LNCAP (cell line): ENCODE results near the gene TECPR1.

Experiments
- TF ChIP-seq, protein P1 (sequence below): fragments of 450-650 bp; IDR thresholded peaks from 2 replicates; pipeline ENCODE4 v1.5.1; 2017; ENCODE audit warnings: mild to moderate bottlenecking

The TECPR1 gene, protein sequence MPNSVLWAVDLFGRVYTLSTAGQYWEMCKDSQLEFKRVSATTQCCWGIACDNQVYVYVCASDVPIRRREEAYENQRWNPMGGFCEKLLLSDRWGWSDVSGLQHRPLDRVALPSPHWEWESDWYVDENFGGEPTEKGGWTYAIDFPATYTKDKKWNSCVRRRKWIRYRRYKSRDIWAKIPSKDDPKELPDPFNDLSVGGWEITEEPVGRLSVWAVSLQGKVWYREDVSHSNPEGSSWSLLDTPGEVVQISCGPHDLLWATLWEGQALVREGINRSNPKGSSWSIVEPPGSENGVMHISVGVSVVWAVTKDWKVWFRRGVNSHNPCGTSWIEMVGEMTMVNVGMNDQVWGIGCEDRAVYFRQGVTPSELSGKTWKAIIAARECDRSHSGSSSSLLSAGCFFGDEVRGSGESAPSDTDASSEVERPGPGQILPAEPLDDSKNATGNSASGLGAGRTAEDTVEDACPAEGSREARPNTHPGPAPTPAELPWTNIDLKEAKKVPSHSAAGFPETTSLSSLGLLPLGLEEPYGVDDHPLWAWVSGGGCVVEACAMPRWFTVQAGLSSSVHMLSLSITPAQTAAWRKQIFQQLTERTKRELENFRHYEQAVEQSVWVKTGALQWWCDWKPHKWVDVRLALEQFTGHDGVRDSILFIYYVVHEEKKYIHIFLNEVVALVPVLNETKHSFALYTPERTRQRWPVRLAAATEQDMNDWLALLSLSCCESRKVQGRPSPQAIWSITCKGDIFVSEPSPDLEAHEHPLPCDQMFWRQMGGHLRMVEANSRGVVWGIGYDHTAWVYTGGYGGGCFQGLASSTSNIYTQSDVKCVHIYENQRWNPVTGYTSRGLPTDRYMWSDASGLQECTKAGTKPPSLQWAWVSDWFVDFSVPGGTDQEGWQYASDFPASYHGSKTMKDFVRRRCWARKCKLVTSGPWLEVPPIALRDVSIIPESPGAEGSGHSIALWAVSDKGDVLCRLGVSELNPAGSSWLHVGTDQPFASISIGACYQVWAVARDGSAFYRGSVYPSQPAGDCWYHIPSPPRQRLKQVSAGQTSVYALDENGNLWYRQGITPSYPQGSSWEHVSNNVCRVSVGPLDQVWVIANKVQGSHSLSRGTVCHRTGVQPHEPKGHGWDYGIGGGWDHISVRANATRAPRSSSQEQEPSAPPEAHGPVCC

DNA sequence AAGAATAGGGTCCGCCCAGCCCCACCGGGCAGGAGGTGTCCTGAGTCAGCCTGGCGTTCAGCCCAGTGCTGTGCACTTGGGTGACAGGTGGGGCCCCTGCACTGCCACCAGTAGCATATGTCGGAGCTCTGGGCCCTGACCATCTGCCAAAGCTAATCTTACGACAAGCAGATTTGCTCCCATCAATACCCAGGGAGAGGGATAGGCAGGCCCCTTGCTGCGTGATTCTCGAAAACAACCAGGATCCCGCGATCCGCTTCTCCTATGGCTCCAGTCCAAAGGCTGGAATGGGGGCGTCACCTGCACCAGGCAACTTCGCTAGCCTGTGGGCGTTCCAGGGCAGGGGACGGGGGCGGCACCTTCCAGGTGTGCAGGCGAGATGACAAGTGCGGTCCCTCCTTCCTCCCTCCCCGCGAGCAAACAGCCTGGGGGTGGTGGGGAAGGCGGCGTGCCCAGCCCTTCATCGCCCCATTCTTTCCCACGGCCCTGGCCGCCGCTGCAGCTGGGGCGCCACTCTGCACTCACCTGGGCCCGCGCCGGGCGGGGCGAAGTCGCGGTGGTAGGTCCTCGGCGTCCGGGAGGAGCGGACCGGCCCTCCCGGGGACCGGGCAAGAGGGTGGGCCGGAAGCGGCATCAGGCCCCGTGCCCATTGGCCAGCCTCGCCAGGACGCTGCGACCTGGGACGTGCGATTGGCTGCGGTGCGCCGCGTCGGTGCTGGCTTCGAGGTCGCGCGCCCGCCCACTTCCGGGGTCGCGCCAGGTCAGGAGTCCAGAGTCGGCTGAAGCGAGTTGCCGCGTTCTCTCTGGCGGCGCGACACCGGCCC lies at the start of gene TECPR1:
Gene TECPR1, minus strand, starts transcription at position 632 of the 824 bp plus-strand sequence. CDS start 6,086 bp downstream, outside the sequence.
- TF ChIP-seq, protein P1, sequence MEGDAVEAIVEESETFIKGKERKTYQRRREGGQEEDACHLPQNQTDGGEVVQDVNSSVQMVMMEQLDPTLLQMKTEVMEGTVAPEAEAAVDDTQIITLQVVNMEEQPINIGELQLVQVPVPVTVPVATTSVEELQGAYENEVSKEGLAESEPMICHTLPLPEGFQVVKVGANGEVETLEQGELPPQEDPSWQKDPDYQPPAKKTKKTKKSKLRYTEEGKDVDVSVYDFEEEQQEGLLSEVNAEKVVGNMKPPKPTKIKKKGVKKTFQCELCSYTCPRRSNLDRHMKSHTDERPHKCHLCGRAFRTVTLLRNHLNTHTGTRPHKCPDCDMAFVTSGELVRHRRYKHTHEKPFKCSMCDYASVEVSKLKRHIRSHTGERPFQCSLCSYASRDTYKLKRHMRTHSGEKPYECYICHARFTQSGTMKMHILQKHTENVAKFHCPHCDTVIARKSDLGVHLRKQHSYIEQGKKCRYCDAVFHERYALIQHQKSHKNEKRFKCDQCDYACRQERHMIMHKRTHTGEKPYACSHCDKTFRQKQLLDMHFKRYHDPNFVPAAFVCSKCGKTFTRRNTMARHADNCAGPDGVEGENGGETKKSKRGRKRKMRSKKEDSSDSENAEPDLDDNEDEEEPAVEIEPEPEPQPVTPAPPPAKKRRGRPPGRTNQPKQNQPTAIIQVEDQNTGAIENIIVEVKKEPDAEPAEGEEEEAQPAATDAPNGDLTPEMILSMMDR = no peak

DNA sequence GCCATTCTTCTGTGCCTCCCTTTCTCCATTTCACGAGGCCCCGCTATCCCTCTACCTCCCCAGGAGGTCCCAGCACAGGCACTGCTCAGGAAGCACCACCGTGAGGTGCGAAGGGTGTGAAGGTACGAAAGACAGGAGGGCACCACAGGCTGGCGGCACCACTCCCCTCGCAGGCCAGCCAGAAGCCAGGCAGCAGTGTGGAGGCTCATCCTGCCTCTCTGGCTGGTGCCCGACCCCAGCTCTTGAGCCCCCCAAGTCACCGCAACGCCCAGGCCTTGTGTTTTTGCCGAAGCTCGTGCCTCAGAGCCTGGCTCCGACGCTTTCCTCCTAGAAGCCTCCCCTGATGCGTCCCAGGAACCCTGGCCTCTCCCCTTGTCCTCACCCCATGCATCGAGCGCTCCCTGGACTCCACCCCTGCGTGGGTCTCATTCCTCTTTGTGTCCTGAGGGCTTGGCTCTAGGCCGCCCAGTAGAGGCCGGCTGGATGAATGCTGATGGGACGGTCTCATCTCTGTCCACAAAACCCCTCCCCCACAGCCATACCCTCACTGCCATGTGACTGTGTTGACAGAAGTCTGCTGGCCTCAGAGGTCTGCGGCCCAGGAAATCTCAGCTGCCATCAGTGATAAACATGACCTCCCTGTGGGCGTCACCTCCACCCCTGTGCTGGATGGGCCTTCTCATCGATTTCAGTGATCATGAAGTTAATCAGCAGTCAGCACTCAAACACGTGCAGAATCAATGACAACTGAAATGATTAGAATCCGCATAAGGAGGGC lies 48.8 kb upstream of the TECPR1 start:
- TF ChIP-seq, protein P1 = no peak

DNA sequence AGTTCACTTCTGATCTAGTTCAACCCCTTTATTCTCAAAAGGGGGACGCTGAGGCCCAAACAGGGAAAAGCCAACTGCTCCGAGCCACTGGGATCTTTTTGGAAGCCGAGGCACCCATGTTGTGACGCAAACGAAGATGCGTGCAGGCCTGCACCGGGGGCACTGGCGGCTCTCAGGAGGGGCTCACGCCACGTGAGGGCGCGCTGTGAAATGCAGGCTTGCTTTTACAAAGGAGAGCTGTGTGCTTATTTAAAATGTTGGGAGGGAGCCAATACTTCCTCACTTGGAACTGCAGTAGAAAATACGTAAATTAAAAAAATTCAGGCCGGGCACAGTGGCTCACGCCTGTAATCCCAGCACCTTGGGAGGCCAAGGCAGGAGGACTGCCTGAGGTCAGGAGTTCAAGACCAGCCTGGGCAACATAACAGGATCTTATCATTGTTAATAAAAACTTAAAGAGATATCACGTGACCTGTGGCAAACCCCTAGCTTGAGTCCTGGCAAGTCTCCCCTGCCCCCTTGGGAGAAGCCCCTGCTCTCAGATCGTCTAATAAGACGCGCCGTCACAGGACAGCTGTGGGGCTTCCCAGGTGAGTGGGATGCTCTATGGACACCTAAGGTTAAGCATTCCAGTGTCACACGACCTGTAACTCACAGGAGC lies 45.7 kb upstream of the TECPR1 start:
- TF ChIP-seq, protein P1 = no peak

DNA sequence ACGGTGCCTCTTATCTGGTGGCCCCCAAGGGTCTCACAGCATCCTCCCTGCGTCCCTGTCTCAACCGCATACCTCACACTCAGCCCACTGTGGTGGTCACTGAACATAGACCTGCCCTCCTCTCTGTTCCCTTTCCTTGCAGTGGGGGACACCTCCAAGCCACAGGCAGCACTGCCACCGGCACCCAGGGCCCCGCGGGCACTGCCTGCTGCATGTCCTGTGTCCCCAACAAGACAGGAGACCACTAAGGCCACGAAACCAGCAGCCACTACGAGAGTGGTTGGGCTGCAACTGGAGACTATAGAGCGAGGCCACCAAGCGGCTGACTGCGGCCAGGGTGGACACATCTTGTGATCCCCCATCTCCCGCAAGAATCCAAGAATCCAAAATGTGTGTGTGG lies 44.8 kb upstream of the TECPR1 start:
- TF ChIP-seq, protein P1 = no peak

DNA sequence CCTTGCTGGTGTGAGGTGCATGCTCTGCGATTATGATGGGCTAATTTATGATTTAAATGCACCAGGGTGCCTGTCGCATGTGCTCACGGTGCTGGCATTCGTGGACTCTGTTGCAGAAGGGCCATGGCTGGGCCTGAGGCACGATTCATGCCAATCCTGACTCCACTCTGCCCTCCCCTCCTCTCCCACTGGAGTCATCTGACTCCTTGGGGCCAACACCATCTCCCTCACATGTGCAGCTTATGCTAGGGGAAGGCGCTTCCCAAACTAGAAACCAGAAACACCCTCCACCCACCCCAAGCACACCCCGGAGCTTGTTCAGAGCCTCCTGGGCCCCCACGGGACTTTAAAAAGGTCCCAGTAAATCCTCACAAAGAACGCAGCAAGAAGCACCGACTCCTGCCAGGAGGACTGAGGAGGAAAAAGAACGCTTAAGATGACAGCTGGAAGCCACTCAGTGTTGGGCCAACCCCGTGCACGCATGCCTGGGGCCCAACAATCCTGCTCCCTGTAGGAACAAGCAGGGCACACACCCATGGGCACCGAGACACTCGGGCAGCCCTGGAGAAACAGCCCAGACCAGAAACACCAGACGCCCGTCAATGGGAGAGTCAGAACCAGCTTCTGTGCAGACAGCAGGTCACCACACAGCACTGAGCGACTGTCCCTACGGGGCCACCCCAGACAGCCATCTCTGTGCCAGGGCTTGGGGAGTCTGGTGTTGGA lies 43.6 kb upstream of the TECPR1 start:
- TF ChIP-seq, protein P1 = no peak
